ENCODE results near the gene PTGER1. TPM values are rescaled to one million over a fixed set of nuclear protein-coding genes. Genes with fewer than 3 reads are reported as not detected.

PTGER1 gene
- total RNA-seq, 1 experiment from 2014 or later, result 0.20 TPM

GRCh38 chr19:14470031-14470876, 4.9 kb downstream of the PTGER1 start:
- POLR2A ChIA-PET, result no interaction called here
- Mint-ChIP-seq H3K27ac (ENCODE audit: unreplicated experiment) (peak overlapping the region; percentile 42), H3K9me3 (ENCODE audit: unreplicated experiment) (no peaks in the 10 kb centered on the region), H3K27me3 (ENCODE audit: insufficient read depth, unreplicated experiment) (no peaks in the 10 kb centered on the region), H3K4me1 (ENCODE audit: low read depth, unreplicated experiment) (peaks cover 5% of the 10 kb centered on the region), H3K4me3 (ENCODE audit: unreplicated experiment) (no peak overlapping the region), H3K36me3 (ENCODE audit: insufficient read depth, unreplicated experiment) (peaks cover 57% of the 10 kb centered on the region)
- Histone ChIP-seq H3K36me3 (ENCODE audit: control insufficient read depth, insufficient read depth, low read length) (no peaks in the 10 kb centered on the region), H3K27me3 (replicated peaks; ENCODE audit: control insufficient read depth, insufficient read depth, low read length) (no peaks in the 10 kb centered on the region), H3K4me1 (no peaks in the 10 kb centered on the region; the same call in 1 of the 2 replicates), H3K4me3 (ENCODE audit: low read depth, low read length) (no peak overlapping the region), H3K9me3 (no peaks in the 10 kb centered on the region)
- CTCF ChIA-PET, result no interaction called here
- TF ChIP-seq CTCF (IDR thresholded peaks at IDR 0.05; ENCODE audit: insufficient read depth in 1 of 2, low read depth in 1 of 2, low read length in 1 of 2, severe bottlenecking in 1 of 2, unreplicated experiment in 1 of 2), result no peak
- DNase-seq, result no peak
- no TSS peak for BruUV-seq (replicated peaks)
- intact Hi-C loops (cut with micrococcal nuclease; ENCODE audit: unreplicated experiment), result loop anchor here (10.0 kb wide), 1 partner anchor 105 kb away; no protein-coding TSS in a partner anchor

- no TSS peak for BruUV-seq (replicated peaks)
- H3K27ac Mint-ChIP-seq (ENCODE audit: unreplicated experiment), result no peak overlapping the region
- TF ChIP-seq CTCF (IDR thresholded peaks at IDR 0.05; ENCODE audit: insufficient read depth in 1 of 2, low read depth in 1 of 2, low read length in 1 of 2, severe bottlenecking in 1 of 2, unreplicated experiment in 1 of 2), result no peak
- DNase-seq, result no peak
- H3K4me3 Mint-ChIP-seq (ENCODE audit: unreplicated experiment), result no peak overlapping the region
- ChIA-PET CTCF (interaction anchor here (0.5 to 1.2 kb wide), 4 partner anchors 110 to 528 kb away, joined by 3 to 5 read pairs (median 3); no protein-coding TSS in a partner anchor), POLR2A (no interaction called here)
- no peaks in the 10 kb centered on the region for H3K9me3 ChIP-seq
- H3K4me1 Mint-ChIP-seq (ENCODE audit: low read depth, unreplicated experiment), result no peaks in the 10 kb centered on the region
- no peaks in the 10 kb centered on the region for H3K36me3 ChIP-seq (ENCODE audit: control insufficient read depth, insufficient read depth, low read length)
- peaks cover 45% of the 10 kb centered on the region for H3K36me3 Mint-ChIP-seq (ENCODE audit: insufficient read depth, unreplicated experiment)
- intact Hi-C loops (cut with micrococcal nuclease; ENCODE audit: unreplicated experiment), result no loop called here
- no peaks in the 10 kb centered on the region for H3K27me3 ChIP-seq (replicated peaks; ENCODE audit: control insufficient read depth, insufficient read depth, low read length)
- H3K4me1 ChIP-seq, result no peaks in the 10 kb centered on the region; the same call in 1 of the 2 replicates
- H3K4me3 ChIP-seq (ENCODE audit: low read depth, low read length), result no peak overlapping the region
- H3K9me3 Mint-ChIP-seq (ENCODE audit: unreplicated experiment), result no peaks in the 10 kb centered on the region
- H3K27me3 Mint-ChIP-seq (ENCODE audit: insufficient read depth, unreplicated experiment), result no peaks in the 10 kb centered on the region
These were observed 7.3 kb downstream of the PTGER1 start for GRCh38 chr19:14467816-14468215.

- no peaks in the 10 kb centered on the region for H3K9me3 Mint-ChIP-seq (ENCODE audit: unreplicated experiment)
- Histone ChIP-seq H3K9me3 (no peaks in the 10 kb centered on the region), H3K36me3 (ENCODE audit: control insufficient read depth, insufficient read depth, low read length) (no peaks in the 10 kb centered on the region), H3K27me3 (replicated peaks; ENCODE audit: control insufficient read depth, insufficient read depth, low read length) (no peaks in the 10 kb centered on the region), H3K4me3 (ENCODE audit: low read depth, low read length) (no peak overlapping the region), H3K4me1 (no peaks in the 10 kb centered on the region; the same call in 1 of the 2 replicates)
- H3K27me3 Mint-ChIP-seq (ENCODE audit: insufficient read depth, unreplicated experiment), result no peaks in the 10 kb centered on the region
- no peak overlapping the region for H3K4me3 Mint-ChIP-seq (ENCODE audit: unreplicated experiment)
- TF ChIP-seq CTCF (IDR thresholded peaks at IDR 0.05; ENCODE audit: insufficient read depth in 1 of 2, low read depth in 1 of 2, low read length in 1 of 2, severe bottlenecking in 1 of 2, unreplicated experiment in 1 of 2), result no peak
- DNase-seq, result no peak
- no peaks in the 10 kb centered on the region for H3K4me1 Mint-ChIP-seq (ENCODE audit: low read depth, unreplicated experiment)
- no TSS peak for BruUV-seq (replicated peaks)
- intact Hi-C loops (cut with micrococcal nuclease; ENCODE audit: unreplicated experiment), result no loop called here
- ChIA-PET POLR2A (no interaction called here), CTCF (interaction anchor here (0.5 to 1.2 kb wide), 3 partner anchors 110 to 337 kb away, joined by 3 to 5 read pairs (median 3); no protein-coding TSS in a partner anchor)
- H3K27ac Mint-ChIP-seq (ENCODE audit: unreplicated experiment), result no peak overlapping the region
- H3K36me3 Mint-ChIP-seq (ENCODE audit: insufficient read depth, unreplicated experiment), result peaks cover 43% of the 10 kb centered on the region
These were observed 7.8 kb downstream of the PTGER1 start for GRCh38 chr19:14467391-14467790.

Measured in Caco-2 (cell line).